ENCODE results near the gene MIPOL1.

MIPOL1 gene

DNA sequence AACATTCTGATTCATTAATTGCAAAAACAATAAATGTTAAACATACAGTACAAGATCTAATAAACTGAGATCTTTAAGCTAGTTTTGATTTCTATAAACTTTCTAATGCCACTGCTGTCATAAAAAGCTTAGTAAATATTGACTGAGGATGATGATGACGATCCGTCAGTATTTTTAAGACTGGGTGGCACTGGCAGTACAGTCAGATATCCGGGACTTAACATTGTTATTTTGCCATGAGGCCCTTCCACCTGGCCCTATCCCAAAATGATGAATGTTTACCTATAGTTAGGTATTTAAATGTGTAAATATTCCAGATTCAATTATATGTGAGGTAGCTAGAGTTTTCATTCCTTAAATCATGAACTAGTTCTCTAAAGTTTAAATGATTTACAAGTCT, 238.8 kb downstream of the MIPOL1 start:
- H3K4me3 ChIP-seq (ENCODE audit: low read length) = no peak overlapping the region
- TF ChIP-seq, protein P1, sequence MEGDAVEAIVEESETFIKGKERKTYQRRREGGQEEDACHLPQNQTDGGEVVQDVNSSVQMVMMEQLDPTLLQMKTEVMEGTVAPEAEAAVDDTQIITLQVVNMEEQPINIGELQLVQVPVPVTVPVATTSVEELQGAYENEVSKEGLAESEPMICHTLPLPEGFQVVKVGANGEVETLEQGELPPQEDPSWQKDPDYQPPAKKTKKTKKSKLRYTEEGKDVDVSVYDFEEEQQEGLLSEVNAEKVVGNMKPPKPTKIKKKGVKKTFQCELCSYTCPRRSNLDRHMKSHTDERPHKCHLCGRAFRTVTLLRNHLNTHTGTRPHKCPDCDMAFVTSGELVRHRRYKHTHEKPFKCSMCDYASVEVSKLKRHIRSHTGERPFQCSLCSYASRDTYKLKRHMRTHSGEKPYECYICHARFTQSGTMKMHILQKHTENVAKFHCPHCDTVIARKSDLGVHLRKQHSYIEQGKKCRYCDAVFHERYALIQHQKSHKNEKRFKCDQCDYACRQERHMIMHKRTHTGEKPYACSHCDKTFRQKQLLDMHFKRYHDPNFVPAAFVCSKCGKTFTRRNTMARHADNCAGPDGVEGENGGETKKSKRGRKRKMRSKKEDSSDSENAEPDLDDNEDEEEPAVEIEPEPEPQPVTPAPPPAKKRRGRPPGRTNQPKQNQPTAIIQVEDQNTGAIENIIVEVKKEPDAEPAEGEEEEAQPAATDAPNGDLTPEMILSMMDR (IDR thresholded peaks at IDR 0.05; ENCODE audit: insufficient read depth, low read depth, low read length, missing control alignments) = no peak
- peak; percentile 27 for DNase-seq (ENCODE audit: low read depth)

DNA sequence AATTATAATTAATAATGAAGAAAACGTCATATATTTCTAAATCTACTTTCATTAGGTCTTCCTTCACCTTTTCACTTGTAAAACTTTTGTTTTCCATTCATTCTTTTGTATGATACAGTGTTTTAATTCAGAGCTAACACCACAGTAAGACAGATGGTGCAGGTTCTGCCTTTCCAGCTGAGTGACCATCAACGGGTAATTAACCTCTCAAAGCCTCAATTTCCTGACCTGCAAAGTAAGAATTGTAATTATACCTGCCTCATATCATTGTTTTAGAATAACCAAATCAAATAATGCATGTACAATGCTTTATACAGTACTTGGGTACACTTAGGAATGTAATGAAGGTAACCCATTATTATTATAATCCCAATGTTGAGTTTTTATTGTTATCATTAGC, 239.8 kb downstream of the MIPOL1 start:
- no peak overlapping the region for H3K4me3 ChIP-seq (ENCODE audit: low read length)
- no peak for DNase-seq (ENCODE audit: low read depth)
- TF ChIP-seq, protein P1 (IDR thresholded peaks at IDR 0.05; ENCODE audit: insufficient read depth, low read depth, low read length, missing control alignments) = no peak

DNA sequence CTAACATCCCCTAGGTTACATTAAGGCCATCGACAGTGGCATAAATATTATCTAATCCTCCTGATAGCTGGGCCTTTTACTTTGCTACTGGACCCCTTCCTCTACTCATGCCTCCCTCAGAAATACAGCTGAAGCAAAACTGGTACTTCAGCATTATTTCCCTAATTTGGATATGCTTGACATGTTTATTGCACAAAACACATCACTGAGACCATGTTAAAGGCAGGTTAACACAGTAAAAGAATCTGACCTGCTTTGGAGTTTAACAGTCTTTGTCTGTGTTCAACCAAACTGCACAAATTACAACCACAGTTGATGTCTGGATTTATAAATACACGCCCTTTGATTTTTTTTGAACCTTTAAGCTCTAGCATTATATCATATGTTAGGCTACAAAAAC, 240.7 kb downstream of the MIPOL1 start:
- no peak for DNase-seq (ENCODE audit: low read depth)
- H3K4me3 ChIP-seq (ENCODE audit: low read length) = no peak overlapping the region
- TF ChIP-seq, protein P1 (IDR thresholded peaks at IDR 0.05; ENCODE audit: insufficient read depth, low read depth, low read length, missing control alignments) = no peak

DNA sequence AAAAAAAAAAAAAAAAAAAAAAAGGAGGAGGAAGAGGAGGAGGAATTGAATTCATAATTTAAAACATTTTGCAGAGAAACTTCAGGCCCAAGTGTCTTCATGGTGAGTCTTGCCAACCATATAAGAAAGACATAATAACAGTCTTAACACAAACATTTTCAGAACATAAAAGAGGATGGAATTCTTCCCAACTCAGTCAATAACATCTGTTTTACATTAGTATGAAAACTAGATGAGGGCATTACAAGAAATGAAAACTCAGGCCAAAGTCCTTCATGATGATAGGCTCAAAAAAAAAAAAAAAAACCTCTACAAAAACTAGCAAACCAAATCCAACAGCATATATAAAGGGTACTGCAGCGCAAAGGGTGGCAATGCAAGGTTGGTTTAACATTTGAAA, 245.7 kb downstream of the MIPOL1 start:
- TF ChIP-seq, protein P1 (IDR thresholded peaks at IDR 0.05; ENCODE audit: insufficient read depth, low read depth, low read length, missing control alignments) = no peak
- H3K4me3 ChIP-seq (ENCODE audit: low read length) = no peak overlapping the region
- no peak for DNase-seq (ENCODE audit: low read depth)

DNA sequence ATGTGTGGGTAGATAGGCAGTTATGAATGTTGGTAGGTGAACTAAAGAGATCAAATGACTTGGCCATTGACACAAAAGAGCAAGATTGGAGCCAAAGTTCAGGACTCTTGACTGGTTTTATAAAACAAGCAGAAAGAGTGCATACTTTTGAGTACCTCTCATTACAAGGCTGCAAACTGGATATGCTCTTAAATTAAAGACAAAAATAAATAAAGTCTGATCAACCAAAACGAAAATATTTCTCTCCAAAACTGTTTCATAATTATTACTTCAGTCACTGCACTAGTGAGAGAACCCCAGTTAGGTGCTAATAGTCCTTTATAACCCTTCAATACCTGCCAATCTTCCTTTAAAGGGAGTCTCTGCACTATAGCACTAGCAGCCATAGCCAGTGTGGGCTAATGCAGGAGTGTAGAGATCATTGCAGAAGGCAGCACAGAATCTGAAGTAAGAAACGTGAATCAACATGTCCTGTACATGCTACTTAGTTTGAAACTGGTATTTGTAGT, 250.2 kb downstream of the MIPOL1 start:
- no peak overlapping the region for H3K4me3 ChIP-seq (ENCODE audit: low read length)
- TF ChIP-seq, protein P1 (IDR thresholded peaks at IDR 0.05; ENCODE audit: insufficient read depth, low read depth, low read length, missing control alignments) = no peak
- DNase-seq (ENCODE audit: low read depth) = peak; percentile 80

DNA sequence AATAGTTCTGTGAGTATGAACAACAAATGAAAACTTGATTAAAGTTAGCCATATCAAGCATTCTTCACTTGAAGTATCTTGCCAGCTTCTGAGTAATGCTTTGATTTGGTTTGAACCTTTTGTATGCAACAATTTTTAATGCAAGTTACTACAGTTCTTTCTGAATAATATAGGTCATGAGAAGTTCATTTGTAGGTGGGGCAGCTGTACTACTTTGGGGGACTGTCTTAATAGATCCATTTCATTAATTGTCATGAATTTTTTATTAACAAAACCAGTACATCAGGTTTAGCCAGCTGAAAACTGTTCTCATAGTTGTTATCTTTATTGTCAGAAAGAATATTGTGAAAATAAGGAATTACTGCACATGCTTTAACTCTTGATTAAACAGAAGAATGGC, 254.6 kb downstream of the MIPOL1 start:
- DNase-seq (ENCODE audit: low read depth) = peak; percentile 44
- TF ChIP-seq, protein P1 (IDR thresholded peaks at IDR 0.05; ENCODE audit: insufficient read depth, low read depth, low read length, missing control alignments) = no peak
- H3K4me3 ChIP-seq (ENCODE audit: low read length) = no peak overlapping the region

DNA sequence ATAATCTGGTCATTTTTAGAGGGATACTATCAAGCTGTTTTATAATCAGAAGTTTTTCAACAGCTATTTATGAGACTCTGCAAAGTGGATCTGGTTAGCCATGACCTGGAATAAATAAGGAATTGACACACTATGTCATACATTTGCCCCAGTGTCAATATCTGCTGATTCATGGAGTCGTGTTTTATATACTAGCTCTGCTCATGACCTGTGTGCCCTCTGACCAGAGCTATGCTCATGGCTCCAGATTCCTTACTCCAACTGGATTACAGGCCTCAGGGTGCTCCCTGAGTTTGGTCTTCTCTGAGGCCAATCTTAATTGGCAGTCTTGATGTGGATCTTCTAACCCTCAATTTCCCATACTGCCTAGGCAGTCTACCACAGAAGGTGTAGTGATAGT, 256.2 kb downstream of the MIPOL1 start:
- no peak for DNase-seq (ENCODE audit: low read depth)
- no peak overlapping the region for H3K4me3 ChIP-seq (ENCODE audit: low read length)
- TF ChIP-seq, protein P1 (IDR thresholded peaks at IDR 0.05; ENCODE audit: insufficient read depth, low read depth, low read length, missing control alignments) = no peak
